Activated naive CD4-positive, alpha-beta T cell treated with anti-CD3 and anti-CD28 coated beads, Interleukin-2, amount 50 U/mL, for 24 hours (primary cell): ENCODE measurements around the gene USP34.

Source experiments
- H3K27ac Mint-ChIP-seq: one replicate; pipeline ENCODE4 v1.8.0; 2021; ENCODE audit warnings: mild to moderate bottlenecking, mixed read lengths
- H3K27me3 Mint-ChIP-seq: one replicate; pipeline ENCODE4 v1.8.0; 2021; ENCODE audit warnings: mixed read lengths
- H3K36me3 Mint-ChIP-seq: one replicate; pipeline ENCODE4 v1.8.0; 2021; ENCODE audit warnings: mixed read lengths
- H3K4me1 Mint-ChIP-seq: one replicate; pipeline ENCODE4 v1.8.0; 2021; ENCODE audit warnings: mixed read lengths
- H3K4me3 Mint-ChIP-seq: one replicate; pipeline ENCODE4 v1.8.0; 2021; ENCODE audit warnings: mild to moderate bottlenecking, mixed read lengths
- H3K9me3 Mint-ChIP-seq: one replicate; pipeline ENCODE4 v1.8.0; 2021; ENCODE audit warnings: mixed read lengths

Gene USP34

DNA sequence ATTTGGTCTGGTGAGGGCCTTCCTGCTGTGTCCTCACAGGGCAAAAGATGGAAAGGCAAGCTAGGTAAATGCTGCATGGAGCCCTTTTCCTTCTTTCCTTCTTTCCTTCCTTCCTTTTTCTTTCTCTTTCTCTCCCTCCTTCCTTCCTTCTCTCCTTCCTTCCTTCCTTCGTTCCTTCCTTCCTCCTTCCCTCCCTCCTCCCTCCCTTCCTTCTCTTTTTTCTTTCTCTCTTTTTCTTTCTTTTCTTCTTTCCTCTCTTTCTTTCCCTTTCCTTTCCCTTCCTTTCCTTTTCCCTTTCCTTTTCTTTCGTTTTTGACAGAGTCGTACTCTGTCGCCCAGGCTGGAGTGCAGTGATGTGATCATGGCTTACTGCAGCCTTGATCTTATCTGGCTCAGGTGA is 332.0 kb downstream of the USP34 start:
- Mint-ChIP-seq H3K9me3 (no peaks in the 10 kb centered on the region), H3K4me3 (no peak overlapping the region), H3K27ac (no peak overlapping the region), H3K36me3 (no peaks in the 10 kb centered on the region), H3K4me1 (no peaks in the 10 kb centered on the region), H3K27me3 (no peaks in the 10 kb centered on the region)
